ENCODE data around the gene AGAP2.
A peak's percentile ranks its signal among the peaks of the same experiment; 100 is the strongest.

Gene AGAP2

DNA sequence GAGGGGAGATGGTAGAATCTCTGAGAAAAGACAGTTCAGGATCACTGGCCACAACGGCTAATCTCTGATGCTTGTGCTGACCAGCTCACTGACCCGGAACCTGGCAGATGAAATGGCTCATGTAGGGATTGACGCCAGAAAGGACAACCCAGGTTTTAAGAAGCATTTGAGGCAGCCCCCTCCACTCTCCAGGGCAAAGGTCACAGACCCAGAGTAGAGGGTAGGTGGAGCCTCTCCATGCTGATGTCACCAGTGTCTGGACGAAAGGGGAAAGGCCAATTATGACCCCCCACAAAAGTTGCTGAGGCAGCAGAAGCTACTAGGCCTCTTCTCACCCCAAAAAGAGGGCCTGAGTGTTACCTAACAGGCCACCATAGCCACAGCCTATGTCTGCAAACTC lies 32.2 kb upstream of the AGAP2 start:
- H3F3A ChIP-seq (ENCODE audit: insufficient read depth): 0 out of 2 replicates have a peak, but pooled peaks cover 5% of the 10 kb centered on the region
- H3K27me3 ChIP-seq (ENCODE audit: low read length): no peaks in the 10 kb centered on the region
- H4K20me1 ChIP-seq (ENCODE audit: low read depth, low read length): no peaks in the 10 kb centered on the region
- H3K4me2 ChIP-seq (ENCODE audit: low read depth, low read length, poor library complexity, severe bottlenecking): peak overlapping the region; percentile 97
- H3K27ac ChIP-seq (ENCODE audit: low read depth, low read length): no peak overlapping the region
- peak overlapping the region; percentile 70 for H3K9ac ChIP-seq (ENCODE audit: low read length)
- H2AFZ ChIP-seq (ENCODE audit: low read depth, low read length, severe bottlenecking): no peak overlapping the region
- no peaks in the 10 kb centered on the region for H3K9me3 ChIP-seq (ENCODE audit: insufficient read depth, low read length)
- no peaks in the 10 kb centered on the region for H3K79me2 ChIP-seq (ENCODE audit: insufficient read depth, low read length)
- H3K9me2 ChIP-seq (replicated peaks; ENCODE audit: insufficient read depth, low read length): no peaks in the 10 kb centered on the region
- no peaks in the 10 kb centered on the region for H3K36me3 ChIP-seq (ENCODE audit: low read length)
- TF ChIP-seq, protein P1, sequence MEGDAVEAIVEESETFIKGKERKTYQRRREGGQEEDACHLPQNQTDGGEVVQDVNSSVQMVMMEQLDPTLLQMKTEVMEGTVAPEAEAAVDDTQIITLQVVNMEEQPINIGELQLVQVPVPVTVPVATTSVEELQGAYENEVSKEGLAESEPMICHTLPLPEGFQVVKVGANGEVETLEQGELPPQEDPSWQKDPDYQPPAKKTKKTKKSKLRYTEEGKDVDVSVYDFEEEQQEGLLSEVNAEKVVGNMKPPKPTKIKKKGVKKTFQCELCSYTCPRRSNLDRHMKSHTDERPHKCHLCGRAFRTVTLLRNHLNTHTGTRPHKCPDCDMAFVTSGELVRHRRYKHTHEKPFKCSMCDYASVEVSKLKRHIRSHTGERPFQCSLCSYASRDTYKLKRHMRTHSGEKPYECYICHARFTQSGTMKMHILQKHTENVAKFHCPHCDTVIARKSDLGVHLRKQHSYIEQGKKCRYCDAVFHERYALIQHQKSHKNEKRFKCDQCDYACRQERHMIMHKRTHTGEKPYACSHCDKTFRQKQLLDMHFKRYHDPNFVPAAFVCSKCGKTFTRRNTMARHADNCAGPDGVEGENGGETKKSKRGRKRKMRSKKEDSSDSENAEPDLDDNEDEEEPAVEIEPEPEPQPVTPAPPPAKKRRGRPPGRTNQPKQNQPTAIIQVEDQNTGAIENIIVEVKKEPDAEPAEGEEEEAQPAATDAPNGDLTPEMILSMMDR (IDR thresholded peaks at IDR 0.05; ENCODE audit: insufficient read depth, low read length, poor library complexity, severe bottlenecking): no peak
- TF ChIP-seq EZH2phosphoT487 (conservative IDR thresholded peaks at IDR 0.05; ENCODE audit: low read length): no peak
- peak overlapping the region; percentile 84 for H3K4me3 ChIP-seq (ENCODE audit: insufficient read depth, low read length, poor library complexity, severe bottlenecking)

GRCh38 chr12:57769594-57769993 lies 31.1 kb upstream of the AGAP2 start:
- H3K9me3 ChIP-seq (ENCODE audit: insufficient read depth, low read length): no peaks in the 10 kb centered on the region
- no peaks in the 10 kb centered on the region for H3K27me3 ChIP-seq (ENCODE audit: low read length)
- H3K9ac ChIP-seq (ENCODE audit: low read length): no peak overlapping the region
- TF ChIP-seq, protein P1 (IDR thresholded peaks at IDR 0.05; ENCODE audit: insufficient read depth, low read length, poor library complexity, severe bottlenecking): no peak
- no peak for TF ChIP-seq EZH2phosphoT487 (conservative IDR thresholded peaks at IDR 0.05; ENCODE audit: low read length)
- no peak overlapping the region for H3K27ac ChIP-seq (ENCODE audit: low read depth, low read length)
- no peak overlapping the region for H2AFZ ChIP-seq (ENCODE audit: low read depth, low read length, severe bottlenecking)
- H3K79me2 ChIP-seq (ENCODE audit: insufficient read depth, low read length): no peaks in the 10 kb centered on the region
- 0 out of 2 replicates have a peak, but pooled peaks cover 5% of the 10 kb centered on the region for H3F3A ChIP-seq (ENCODE audit: insufficient read depth)
- no peak overlapping the region for H3K4me3 ChIP-seq (ENCODE audit: insufficient read depth, low read length, poor library complexity, severe bottlenecking)
- H3K36me3 ChIP-seq (ENCODE audit: low read length): no peaks in the 10 kb centered on the region
- no peaks in the 10 kb centered on the region for H3K9me2 ChIP-seq (replicated peaks; ENCODE audit: insufficient read depth, low read length)
- H3K4me2 ChIP-seq (ENCODE audit: low read depth, low read length, poor library complexity, severe bottlenecking): no peak overlapping the region
- no peaks in the 10 kb centered on the region for H4K20me1 ChIP-seq (ENCODE audit: low read depth, low read length)

DNA sequence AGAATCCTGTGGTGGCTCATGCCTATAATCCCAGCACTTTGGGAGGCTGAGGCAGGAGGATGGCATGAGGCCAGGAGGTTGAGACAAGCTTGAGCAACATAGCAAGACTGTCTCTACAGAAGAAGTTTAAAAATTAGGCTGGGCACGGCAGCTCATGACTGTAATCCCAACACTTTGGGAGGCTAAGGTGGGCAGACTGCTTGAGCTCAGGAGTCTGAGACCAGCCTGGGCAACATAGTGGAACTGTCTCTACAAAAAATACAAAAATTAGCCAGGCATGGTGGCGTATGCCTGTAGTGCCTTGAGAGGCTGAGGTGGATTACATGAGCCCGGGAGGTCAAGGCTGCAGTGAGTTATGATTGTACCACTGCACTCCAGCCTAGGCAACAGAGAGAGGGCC lies 29.3 kb upstream of the AGAP2 start:
- Histone ChIP-seq H3K36me3 (ENCODE audit: low read length) (no peaks in the 10 kb centered on the region), H4K20me1 (ENCODE audit: low read depth, low read length) (no peaks in the 10 kb centered on the region)
- TF ChIP-seq, protein P1 (IDR thresholded peaks at IDR 0.05; ENCODE audit: insufficient read depth, low read length, poor library complexity, severe bottlenecking): no peak
- no peak for TF ChIP-seq EZH2phosphoT487 (conservative IDR thresholded peaks at IDR 0.05; ENCODE audit: low read length)

More for the DNA sequence above, 29.3 kb upstream of the AGAP2 start:
- Histone ChIP-seq H3K9me2 (replicated peaks; ENCODE audit: insufficient read depth, low read length) (no peaks in the 10 kb centered on the region), H3K79me2 (ENCODE audit: insufficient read depth, low read length) (no peaks in the 10 kb centered on the region), H3K9ac (ENCODE audit: low read length) (no peak overlapping the region), H3F3A (ENCODE audit: insufficient read depth) (no peaks in the 10 kb centered on the region), H3K27me3 (ENCODE audit: low read length) (no peaks in the 10 kb centered on the region), H3K9me3 (ENCODE audit: insufficient read depth, low read length) (no peaks in the 10 kb centered on the region), H3K27ac (ENCODE audit: low read depth, low read length) (no peak overlapping the region), H2AFZ (ENCODE audit: low read depth, low read length, severe bottlenecking) (no peak overlapping the region), H3K4me2 (ENCODE audit: low read depth, low read length, poor library complexity, severe bottlenecking) (no peak overlapping the region), H3K4me3 (ENCODE audit: insufficient read depth, low read length, poor library complexity, severe bottlenecking) (no peak overlapping the region)

Measured in SU-DHL-6 (cell line).